GM21390 (cell line): ENCODE measurements around the gene ZNF512.
"Not testable (repeated sequence)": the region's sequence is repeated elsewhere in the genome, so short reads cannot be mapped to it uniquely, and the experiment has no call there.

Experiments
- ATAC-seq: cut with Tn5 transposase; IDR thresholded peaks from one replicate; pipeline ENCODE4 v1.9.1; 2021; ENCODE audit not compliant: unreplicated experiment

ZNF512 gene

GRCh38 chr2:27630257-27630656 lies 47.4 kb downstream of the ZNF512 start:
- not testable (repeated sequence) for ATAC-seq

- ATAC-seq, result no peak
Measured at GRCh38 chr2:27634291-27634690, 51.4 kb downstream of the ZNF512 start.

- ATAC-seq, result no peak
Measured at GRCh38 chr2:27636766-27637165, 53.9 kb downstream of the ZNF512 start.

- no peak for ATAC-seq
Measured at GRCh38 chr2:27638037-27638637, 55.3 kb downstream of the ZNF512 start.

- ATAC-seq, result no peak
Measured at GRCh38 chr2:27638709-27639108, 55.9 kb downstream of the ZNF512 start.

GRCh38 chr2:27640722-27641245 lies 57.9 kb downstream of the ZNF512 start:
- no peak for ATAC-seq

- ATAC-seq, result no peak
Measured at GRCh38 chr2:27645197-27645596, 62.4 kb downstream of the ZNF512 start.

- no peak for ATAC-seq
Measured at GRCh38 chr2:27647289-27647688, 64.4 kb downstream of the ZNF512 start.

- ATAC-seq, result no peak
Measured at GRCh38 chr2:27647737-27648136, 64.9 kb downstream of the ZNF512 start.

- ATAC-seq, result no peak
Measured at GRCh38 chr2:27651056-27651455, 68.2 kb downstream of the ZNF512 start.

- no peak for ATAC-seq
Measured at GRCh38 chr2:27652341-27652740, 69.5 kb downstream of the ZNF512 start.

- no peak for ATAC-seq
Measured at GRCh38 chr2:27652790-27653189, 69.9 kb downstream of the ZNF512 start.

- no peak for ATAC-seq
Measured at GRCh38 chr2:27653397-27653796, 70.6 kb downstream of the ZNF512 start.

GRCh38 chr2:27655155-27655951 lies 72.5 kb downstream of the ZNF512 start:
- ATAC-seq, result no peak

GRCh38 chr2:27661371-27661770 lies 78.5 kb downstream of the ZNF512 start:
- no peak for ATAC-seq

GRCh38 chr2:27663285-27664153 lies 80.7 kb downstream of the ZNF512 start, which contains the start of the genes SLC4A1AP and SUPT7L:
Gene SLC4A1AP, plus strand, starts transcription at chr2:27663889. Its CDS starts 26 bp downstream, at chr2:27663915.
Gene SUPT7L, minus strand, starts transcription at chr2:27663614. Its CDS starts 1,422 bp downstream, at chr2:27662192.
- ATAC-seq, result peak; percentile 59

- peak; percentile 29 for ATAC-seq
Measured at GRCh38 chr2:27664154-27664574, 81.3 kb downstream of the ZNF512 start.

GRCh38 chr2:27664622-27665363 lies 82.0 kb downstream of the ZNF512 start:
- ATAC-seq, result no peak

- no peak for ATAC-seq
Measured at GRCh38 chr2:27667446-27667845, 84.6 kb downstream of the ZNF512 start.

- ATAC-seq, result no peak
Measured at GRCh38 chr2:27671235-27671634, 88.4 kb downstream of the ZNF512 start.
